Adrenal gland (tissue), 5 donors: ENCODE measurements around the gene PFN1.

Source experiments
- POLR2A ChIP-seq, 2 donors: fragments of 450-650 bp; IDR thresholded peaks; one replicate each; pipeline ENCODE4 v1.6.1; 2017; ENCODE audit warnings: antibody characterized with exemption in 2 of 2, mild to moderate bottlenecking in 2 of 2, moderate library complexity in 1 of 2
- TF ChIP-seq, protein P1 (sequence below), 6 experiments: fragments of 450-650 bp in 4 of 6; fragments of 200-600 bp in 2 of 6; sonication (generic) in 1 of 6; IDR thresholded peaks; 1 replicate in 5 of 6; 2 replicates in 1 of 6; pipeline versions ENCODE4 v1.5.1 to v1.8.0; 2016 to 2021; ENCODE audit warnings: antibody characterized with exemption in 6 of 6, mild to moderate bottlenecking in 2 of 6, moderate library complexity in 1 of 6
- donor health status: DM: no; HTN: no; CAD: no.

DNA sequence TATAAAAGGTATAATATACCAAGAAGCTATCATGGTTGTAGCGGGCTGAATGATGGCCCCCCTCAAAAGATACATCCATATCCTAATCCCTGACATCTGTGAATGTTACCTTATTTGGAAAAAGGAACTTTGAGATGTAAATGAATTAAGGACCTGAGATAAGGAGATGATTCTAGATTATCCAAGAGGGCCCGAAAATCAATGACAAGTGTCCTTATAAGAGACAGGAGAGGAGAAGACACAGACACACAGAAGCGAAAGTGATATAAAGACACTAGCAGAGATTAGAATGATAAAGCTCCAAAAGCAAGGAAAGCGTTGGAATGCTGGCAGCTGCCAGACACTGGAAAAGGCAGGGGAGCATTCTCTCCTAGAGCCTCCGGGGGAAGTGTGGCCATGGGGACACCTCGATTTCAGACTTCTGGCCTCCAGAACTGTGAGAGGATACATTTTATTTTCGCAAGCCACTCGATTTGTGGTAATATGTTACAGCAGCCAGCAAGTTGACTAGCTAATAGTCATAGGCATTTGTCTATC is 28.8 kb downstream of the PFN1 start:
- TF ChIP-seq, protein P1, sequence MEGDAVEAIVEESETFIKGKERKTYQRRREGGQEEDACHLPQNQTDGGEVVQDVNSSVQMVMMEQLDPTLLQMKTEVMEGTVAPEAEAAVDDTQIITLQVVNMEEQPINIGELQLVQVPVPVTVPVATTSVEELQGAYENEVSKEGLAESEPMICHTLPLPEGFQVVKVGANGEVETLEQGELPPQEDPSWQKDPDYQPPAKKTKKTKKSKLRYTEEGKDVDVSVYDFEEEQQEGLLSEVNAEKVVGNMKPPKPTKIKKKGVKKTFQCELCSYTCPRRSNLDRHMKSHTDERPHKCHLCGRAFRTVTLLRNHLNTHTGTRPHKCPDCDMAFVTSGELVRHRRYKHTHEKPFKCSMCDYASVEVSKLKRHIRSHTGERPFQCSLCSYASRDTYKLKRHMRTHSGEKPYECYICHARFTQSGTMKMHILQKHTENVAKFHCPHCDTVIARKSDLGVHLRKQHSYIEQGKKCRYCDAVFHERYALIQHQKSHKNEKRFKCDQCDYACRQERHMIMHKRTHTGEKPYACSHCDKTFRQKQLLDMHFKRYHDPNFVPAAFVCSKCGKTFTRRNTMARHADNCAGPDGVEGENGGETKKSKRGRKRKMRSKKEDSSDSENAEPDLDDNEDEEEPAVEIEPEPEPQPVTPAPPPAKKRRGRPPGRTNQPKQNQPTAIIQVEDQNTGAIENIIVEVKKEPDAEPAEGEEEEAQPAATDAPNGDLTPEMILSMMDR (IDR thresholded peaks at IDR 0.05) = no peak
- no peak for TF ChIP-seq POLR2A (IDR thresholded peaks at IDR 0.05)
